DLD1 (cell line): ENCODE data around the gene AUNIP.

ENCODE experiments used
- in situ Hi-C: cut with HindIII; loops from 2 replicates; pipeline ENCODE4 v1.10.0; 2017; ENCODE audit warnings: low sequenced_read_pairs

The AUNIP gene

GRCh38 chr1:25858906-25859789, at the start of gene AUNIP:
Gene AUNIP, minus strand, starts transcription at chr1:25859457. Its CDS starts 100 bp downstream, at chr1:25859357.
- in situ Hi-C loops = no loop called here

GRCh38 chr1:25909040-25909439, 49.8 kb upstream of the AUNIP start:
- in situ Hi-C loops = no loop called here

DNA sequence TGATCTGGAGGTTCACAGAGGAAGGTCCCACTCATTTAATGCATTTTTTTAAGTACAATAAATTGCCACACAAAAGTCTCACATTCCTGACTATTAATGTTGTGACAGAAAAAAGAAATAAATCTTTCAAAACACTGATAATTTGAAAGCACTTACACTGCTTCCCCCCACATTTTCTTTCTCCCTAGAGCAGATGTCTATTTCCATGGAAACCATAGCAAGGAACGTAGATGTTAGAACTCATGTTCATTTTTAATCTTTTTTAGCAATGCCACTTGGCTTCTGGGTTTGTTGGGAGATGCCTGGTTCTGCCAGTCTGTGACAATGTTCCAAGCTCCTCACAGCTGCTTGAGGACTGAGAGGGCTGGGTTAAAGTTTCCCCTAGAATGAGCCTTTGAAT, 48.9 kb upstream of the AUNIP start:
- in situ Hi-C loops = no loop called here

DNA sequence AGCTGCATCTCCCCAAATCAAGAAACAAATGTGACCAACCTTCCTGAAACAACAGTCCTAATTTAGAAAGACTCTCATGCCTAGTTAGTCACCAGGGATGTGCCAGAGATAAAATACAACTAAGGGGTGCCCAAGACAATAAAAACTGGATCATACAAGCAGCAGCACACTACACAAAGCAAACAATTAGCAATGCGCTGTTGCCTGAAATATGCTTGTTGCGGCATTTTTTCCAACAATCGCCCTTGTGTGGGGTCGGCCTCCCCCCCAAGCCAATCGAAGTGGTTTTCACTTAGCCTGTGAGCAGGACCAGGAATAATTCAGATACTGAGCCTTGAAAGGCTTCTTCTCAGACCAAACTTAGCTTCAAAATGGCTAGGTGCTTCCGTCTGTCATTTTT, 48.3 kb upstream of the AUNIP start:
- in situ Hi-C loops = no loop called here

DNA sequence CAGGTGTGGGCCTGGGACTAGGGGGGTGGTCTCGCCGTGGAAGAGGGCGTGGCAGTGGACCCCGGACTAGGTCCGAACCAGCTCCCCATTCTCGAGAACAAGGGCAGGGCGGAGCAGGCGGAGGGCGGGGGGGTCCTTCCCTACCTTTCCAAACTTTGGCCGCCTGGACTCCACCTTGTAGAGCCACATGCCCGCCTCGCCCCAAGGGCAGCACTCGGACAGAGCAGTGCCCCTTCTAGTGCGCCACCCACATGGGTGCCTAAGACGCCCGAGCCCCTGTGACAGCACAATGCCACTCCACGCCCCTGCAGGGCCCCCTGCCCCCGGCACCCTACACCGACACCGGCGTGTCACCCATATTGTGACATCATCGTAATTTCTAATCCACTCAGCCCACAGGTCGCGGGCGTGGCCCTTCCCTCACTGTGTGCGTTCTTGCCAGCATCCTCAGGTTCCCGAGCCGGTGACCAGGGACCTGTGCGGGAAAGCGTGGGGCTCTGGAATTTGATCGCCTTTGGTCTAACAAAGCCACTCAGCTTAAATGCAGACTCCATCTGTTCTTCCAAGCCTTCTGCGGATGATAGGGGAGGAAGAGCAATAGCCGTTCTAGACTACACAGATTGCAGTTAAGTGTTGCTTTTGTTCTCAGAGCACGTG, 47.5 kb upstream of the AUNIP start:
- in situ Hi-C loops = no loop called here

GRCh38 chr1:25905680-25906643, 46.7 kb upstream of the AUNIP start, which contains the start of gene STMN1:
Gene STMN1, minus strand, starts transcription at chr1:25906419. Its CDS starts 1,743 bp downstream, at chr1:25904676.
- in situ Hi-C loops = no loop called here

DNA sequence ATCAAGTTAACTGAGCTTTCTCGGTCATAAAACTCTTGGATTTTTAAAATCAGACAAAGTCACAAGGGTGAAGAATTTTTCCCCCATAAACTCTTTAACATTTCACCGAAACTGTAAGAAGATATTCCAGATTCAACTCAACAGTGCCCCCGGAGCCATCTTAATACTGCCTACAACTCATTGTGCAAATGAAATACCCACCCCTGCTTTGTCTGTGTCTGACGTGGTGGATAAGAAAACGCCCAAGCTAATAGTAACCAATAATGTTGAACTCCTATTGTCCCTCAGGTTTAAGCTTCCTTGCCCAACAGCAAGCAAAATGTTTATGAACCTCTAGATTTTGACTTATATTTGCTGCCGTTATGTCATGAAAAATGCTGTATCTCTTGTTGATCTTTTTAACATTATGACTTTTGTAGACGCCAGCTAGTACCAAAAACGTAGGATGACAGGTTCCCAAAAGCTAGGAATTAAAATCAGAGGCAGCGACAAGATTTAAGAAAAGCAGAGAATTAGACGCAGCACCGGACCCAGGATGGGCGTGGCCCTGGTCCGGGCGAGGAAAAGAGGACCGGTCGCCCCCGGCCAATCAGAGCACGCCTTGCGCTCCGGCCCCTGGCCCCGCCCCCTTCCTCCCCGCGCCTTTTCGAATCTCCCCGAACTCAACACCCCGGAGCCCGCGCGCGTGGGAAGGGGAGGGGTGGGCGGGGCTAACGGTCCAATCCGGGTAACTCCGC, 45.9 kb upstream of the AUNIP start:
- in situ Hi-C loops = no loop called here

GRCh38 chr1:25903986-25904385, 44.7 kb upstream of the AUNIP start:
- in situ Hi-C loops = no loop called here

DNA sequence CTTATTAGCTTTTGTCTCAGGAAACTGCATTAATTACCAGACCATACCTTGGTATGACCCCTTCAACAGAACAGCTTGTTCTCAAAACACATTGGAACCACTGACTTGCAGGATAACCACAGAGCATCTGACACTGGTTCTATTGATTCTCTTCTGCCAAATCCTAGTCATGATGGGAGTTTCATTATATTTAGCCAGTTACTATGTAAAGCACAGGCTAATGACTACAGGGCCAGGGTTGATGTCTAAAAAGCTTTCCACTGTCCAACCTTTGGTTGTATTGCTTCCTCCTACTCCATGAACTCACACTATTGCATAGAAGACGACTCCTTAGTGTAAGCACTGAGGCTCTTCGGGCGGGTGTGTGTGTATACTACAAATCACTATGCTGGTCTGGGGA, 43.2 kb upstream of the AUNIP start:
- in situ Hi-C loops = no loop called here

DNA sequence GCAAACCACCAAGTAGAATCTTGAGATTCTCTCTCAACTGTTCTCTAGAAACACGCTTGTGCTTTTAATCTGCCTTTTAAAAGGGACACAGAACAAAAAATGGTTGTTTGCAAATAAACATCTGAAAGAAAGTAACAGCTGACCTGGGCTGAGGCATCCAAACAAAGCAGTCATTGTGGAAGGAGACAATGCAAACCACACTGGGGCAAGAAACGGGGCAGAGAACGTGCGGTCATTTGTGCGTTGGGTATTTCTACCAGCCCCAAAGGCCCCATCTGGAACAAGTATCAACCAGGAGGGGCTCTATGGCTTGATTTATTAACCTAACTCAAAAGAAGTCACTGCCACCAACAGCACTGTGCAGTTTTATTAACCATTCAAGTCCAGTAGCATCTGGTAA, 41.0 kb upstream of the AUNIP start:
- in situ Hi-C loops = no loop called here

- in situ Hi-C loops = loop anchor here (5.0 kb wide), 1 partner anchor 98 kb away; the partner anchor contains the start of gene PAFAH2
Observed at GRCh38 chr1:25899792-25900191, 40.5 kb upstream of the AUNIP start.

DNA sequence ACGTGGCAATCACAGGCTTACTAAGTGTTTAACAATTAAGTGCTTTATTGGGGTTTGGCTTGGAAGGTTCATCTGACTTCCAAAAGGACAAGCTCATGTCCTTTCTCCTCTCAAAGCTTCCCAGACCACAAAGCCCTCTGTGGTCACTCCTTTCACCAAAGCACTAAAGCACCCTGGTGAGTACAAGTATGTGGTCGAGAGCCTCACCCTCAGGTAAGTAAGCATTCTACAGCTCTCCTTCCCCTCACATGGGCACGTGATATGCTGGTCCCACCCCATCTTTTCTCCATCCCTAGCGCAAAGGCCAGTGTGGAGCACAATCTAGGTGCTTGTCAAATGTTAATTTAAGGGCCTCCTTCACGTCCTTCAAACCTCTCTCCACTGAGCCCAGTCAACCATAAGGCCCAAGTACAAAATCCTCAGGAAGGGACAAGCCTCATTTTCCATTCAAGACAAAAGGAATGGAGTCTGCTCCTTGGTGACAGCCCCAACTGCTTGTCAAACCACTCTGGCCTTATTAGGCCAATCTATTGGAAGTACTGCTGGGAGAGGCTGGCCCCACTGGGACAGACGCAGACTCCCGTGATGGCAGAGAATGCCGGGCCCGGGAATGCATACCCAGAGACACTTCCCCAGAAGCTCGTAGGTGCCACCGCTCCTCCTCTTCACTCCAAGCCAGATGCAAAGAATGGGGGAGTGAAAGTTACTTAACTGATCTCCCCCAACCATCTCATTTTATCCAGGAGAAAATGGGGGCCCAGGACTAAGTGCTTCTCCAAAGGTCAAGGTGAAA, 39.2 kb upstream of the AUNIP start:
- in situ Hi-C loops = loop anchor here (5.0 kb wide), 1 partner anchor 99 kb away; the partner anchor contains the start of gene PAFAH2

GRCh38 chr1:25897754-25898153, 38.5 kb upstream of the AUNIP start:
- in situ Hi-C loops = loop anchor here (5.0 kb wide), 1 partner anchor 100 kb away; the partner anchor contains the start of gene PAFAH2

DNA sequence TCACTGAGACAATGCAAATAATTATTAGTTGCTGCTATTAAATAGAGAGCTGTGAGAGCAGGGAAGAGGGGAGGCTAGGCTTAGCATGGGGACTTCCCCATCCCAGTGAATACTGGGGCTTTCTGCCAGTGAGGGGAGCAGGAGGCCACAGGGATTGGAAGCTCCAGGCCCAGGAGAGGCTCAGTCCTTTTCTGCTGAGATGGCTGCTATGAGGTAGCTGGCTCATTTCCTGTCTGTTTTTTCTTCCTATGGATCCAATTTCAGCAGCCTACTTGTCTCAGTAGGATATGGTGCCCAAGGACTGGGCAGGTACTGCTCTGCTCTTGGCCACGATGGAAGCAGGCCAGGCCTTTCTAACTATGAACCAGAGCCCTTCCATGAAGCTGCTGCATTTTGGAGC, 37.0 kb upstream of the AUNIP start:
- in situ Hi-C loops = loop anchor here (5.0 kb wide), 1 partner anchor 101 kb away; the partner anchor contains the start of gene PAFAH2

- in situ Hi-C loops = loop anchor here (5.0 kb wide), 1 partner anchor 102 kb away; the partner anchor contains the start of gene PAFAH2
Observed at GRCh38 chr1:25895365-25895990, 36.2 kb upstream of the AUNIP start.

GRCh38 chr1:25893116-25893515, 33.9 kb upstream of the AUNIP start:
- in situ Hi-C loops = no loop called here

GRCh38 chr1:25891606-25892005, 32.3 kb upstream of the AUNIP start:
- in situ Hi-C loops = no loop called here

DNA sequence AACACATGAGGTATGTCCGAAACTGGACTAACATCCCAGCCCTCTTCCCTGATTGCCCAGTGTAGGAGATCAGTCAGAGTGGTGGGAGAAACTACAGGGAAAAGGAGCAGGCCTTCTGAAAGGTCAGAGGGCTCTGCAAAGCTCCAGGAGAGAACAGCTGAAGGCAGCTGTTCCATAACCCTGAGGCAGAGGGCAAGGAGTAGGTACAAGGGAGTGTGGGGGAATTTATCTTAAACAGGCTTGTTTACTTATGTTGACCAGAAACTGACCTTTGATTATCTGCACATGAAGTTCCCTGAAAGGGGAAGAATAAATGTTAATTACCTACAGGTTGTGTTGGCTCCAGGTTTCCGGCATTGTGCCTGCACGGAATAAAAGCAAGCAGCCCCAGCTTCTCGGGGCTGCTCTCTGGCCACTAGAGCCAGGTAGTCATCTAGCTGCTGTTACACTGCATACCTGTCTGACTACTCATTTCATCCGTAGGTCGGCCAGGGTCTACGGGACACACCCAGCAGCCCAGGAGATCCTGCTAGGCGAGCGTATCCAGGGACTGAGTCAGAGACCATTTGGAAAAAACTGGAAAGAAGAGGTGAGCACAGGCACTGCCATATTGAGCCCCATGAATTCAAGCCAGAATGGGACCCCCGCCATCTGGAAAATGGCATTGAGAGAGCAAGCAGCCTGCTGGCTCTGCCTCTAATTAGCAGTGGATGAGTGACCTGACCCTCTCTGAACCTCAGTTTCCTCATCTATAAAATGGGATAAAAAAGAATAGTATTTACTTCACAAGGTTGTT, 31.2 kb upstream of the AUNIP start:
- in situ Hi-C loops = no loop called here
